Glutamatergic neuron (in vitro differentiated cells): ENCODE results near the gene CAMK1D. TPM values are rescaled to one million over a fixed set of nuclear protein-coding genes. Genes with fewer than 3 reads are reported as not detected.

Source experiments
- DNase-seq: peaks from one replicate; pipeline ENCODE4 v3.0.0; 2022
- H3K27ac Mint-ChIP-seq: one replicate; pipeline ENCODE4 v1.8.0; 2020; ENCODE audit warnings: mild to moderate bottlenecking, mixed read lengths, inconsistent platforms; ENCODE audit not compliant: unreplicated experiment
- H3K27me3 Mint-ChIP-seq: one replicate; pipeline ENCODE4 v1.8.0; 2020; ENCODE audit warnings: mild to moderate bottlenecking, moderate library complexity, mixed read lengths, inconsistent platforms; ENCODE audit not compliant: unreplicated experiment
- H3K36me3 Mint-ChIP-seq: one replicate; pipeline ENCODE4 v1.8.0; 2020; ENCODE audit warnings: mild to moderate bottlenecking, mixed read lengths, inconsistent platforms; ENCODE audit not compliant: unreplicated experiment
- H3K4me1 Mint-ChIP-seq: one replicate; pipeline ENCODE4 v1.8.0; 2020; ENCODE audit warnings: mild to moderate bottlenecking, low read depth, mixed read lengths, inconsistent platforms; ENCODE audit not compliant: unreplicated experiment
- H3K4me3 Mint-ChIP-seq: one replicate; pipeline ENCODE4 v1.8.0; 2020; ENCODE audit warnings: mild to moderate bottlenecking, mixed read lengths, inconsistent platforms; ENCODE audit not compliant: unreplicated experiment
- H3K9me3 Mint-ChIP-seq: one replicate; pipeline ENCODE4 v1.8.0; 2020; ENCODE audit warnings: mild to moderate bottlenecking, moderate library complexity, mixed read lengths, inconsistent platforms; ENCODE audit not compliant: unreplicated experiment
- CTCF ChIP-seq: fragments of 200-600 bp; sonication (generic); IDR thresholded peaks from one replicate; pipeline ENCODE4 v1.5.0; 2021; ENCODE audit not compliant: partially characterized antibody, unreplicated experiment
- total RNA-seq: library from RNA; stranded (reverse); fragmentation: NEBNext Ultra II Directional; extraction: Animal tissue kit (Norgen Biotek cat#: 25700); gene quantifications from one replicate; pipeline ENCODE4 v1.2.1, GENCODE V29; 2021; ENCODE audit not compliant: unreplicated experiment

Gene CAMK1D
- total RNA-seq, 1 donor from 2014 or later, result 29.8 TPM

- peaks cover 2% of the 10 kb centered on the region for H3K27me3 Mint-ChIP-seq
- no peak overlapping the region for H3K4me3 Mint-ChIP-seq
- no peak for TF ChIP-seq CTCF
- peaks cover 6% of the 10 kb centered on the region for H3K9me3 Mint-ChIP-seq
- no peak overlapping the region for H3K27ac Mint-ChIP-seq
- no peak for DNase-seq
- H3K36me3 Mint-ChIP-seq, result peaks cover 4% of the 10 kb centered on the region
- H3K4me1 Mint-ChIP-seq, result peaks cover 34% of the 10 kb centered on the region
Observed at GRCh38 chr10:12505683-12506082, 156.3 kb downstream of the CAMK1D start.

DNA sequence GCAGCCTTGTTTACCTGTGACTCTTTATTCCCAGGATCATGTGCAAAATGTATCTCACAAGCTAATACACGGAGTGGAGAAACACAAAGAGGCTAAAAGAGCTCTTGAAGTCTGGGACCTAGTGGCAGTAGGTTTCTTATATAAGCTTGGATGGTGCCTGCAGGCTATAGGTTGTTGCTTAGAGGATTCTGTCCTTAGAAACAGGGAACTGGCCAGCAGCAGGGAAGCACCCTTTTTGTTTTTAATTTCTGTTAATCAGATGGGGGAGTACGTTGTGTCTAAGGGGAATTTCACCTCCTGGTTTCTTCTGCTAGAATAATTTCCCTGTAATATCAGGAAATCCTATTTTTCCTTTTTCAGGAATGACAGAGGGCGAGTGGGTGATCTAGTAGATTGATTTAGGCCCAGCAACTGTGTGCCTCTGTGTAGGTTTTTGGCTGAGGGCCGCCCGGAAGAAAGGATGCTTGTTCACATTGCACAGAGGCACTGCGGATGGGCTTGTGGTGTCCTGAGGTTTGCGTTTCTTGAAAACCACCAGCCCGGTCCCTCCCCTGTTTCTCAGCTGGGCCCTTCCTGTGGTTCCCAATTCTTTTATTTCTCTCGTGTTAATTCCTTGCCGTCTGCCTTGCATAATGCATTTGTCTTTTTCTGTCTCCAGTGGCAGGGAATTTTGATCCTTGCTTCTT lies 158.0 kb downstream of the CAMK1D start:
- H3K27me3 Mint-ChIP-seq, result peaks cover 2% of the 10 kb centered on the region
- TF ChIP-seq CTCF, result no peak
- peaks cover 23% of the 10 kb centered on the region for H3K4me1 Mint-ChIP-seq
- H3K9me3 Mint-ChIP-seq, result no peaks in the 10 kb centered on the region
- peaks cover 4% of the 10 kb centered on the region for H3K36me3 Mint-ChIP-seq
- H3K4me3 Mint-ChIP-seq, result no peak overlapping the region
- peak overlapping the region; percentile 29 for H3K27ac Mint-ChIP-seq
- no peak for DNase-seq

DNA sequence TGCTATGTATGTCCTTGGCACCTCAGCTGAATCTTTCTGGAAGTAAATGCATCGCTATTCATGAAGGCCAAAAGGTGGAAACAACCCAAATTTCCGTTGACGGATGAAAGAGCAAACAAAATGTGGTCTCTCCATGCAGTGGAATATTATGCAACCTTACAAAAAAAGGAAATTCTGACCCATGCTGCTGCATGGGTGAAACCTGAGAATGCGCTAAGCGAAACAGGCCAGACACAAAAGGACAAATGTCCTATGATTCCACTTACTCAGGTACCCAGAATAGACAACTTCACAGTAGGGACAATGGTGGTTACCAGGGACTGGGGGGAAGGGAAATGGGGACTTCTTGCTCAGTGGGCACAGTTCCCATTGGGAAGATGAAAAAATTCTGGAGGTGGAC lies 158.8 kb downstream of the CAMK1D start:
- H3K36me3 Mint-ChIP-seq, result peaks cover 4% of the 10 kb centered on the region

GRCh38 chr10:12509016-12509793 lies 159.9 kb downstream of the CAMK1D start:
- H3K9me3 Mint-ChIP-seq, result peaks cover 4% of the 10 kb centered on the region
- DNase-seq, result no peak
- H3K36me3 Mint-ChIP-seq, result peaks cover 4% of the 10 kb centered on the region

More for the DNA sequence above, 158.8 kb downstream of the CAMK1D start:
- Mint-ChIP-seq H3K9me3 (no peaks in the 10 kb centered on the region), H3K27ac (no peak overlapping the region), H3K4me3 (no peak overlapping the region), H3K27me3 (peaks cover 2% of the 10 kb centered on the region), H3K4me1 (peaks cover 23% of the 10 kb centered on the region)
- no peak for TF ChIP-seq CTCF
- no peak for DNase-seq

More at GRCh38 chr10:12509016-12509793, 159.9 kb downstream of the CAMK1D start:
- no peak overlapping the region for H3K4me3 Mint-ChIP-seq
- no peak for TF ChIP-seq CTCF
- H3K27ac Mint-ChIP-seq, result no peak overlapping the region
- H3K27me3 Mint-ChIP-seq, result peaks cover 2% of the 10 kb centered on the region
- H3K4me1 Mint-ChIP-seq, result peaks cover 31% of the 10 kb centered on the region
